IMR-90 (cell line): Measurements from ENCODE around the gene PPFIBP2. TPM values are rescaled to one million over a fixed set of nuclear protein-coding genes. Genes with fewer than 3 reads are reported as not detected.

Experiments used
- ATAC-seq: fragments of 200-7000 bp; cut with Tn5 transposase; 2 replicates; pipeline ENCODE4 v1.9.1; 2020; ENCODE audit warnings: low read depth, mild to moderate bottlenecking, moderate library complexity
- BruUV-seq: library from RNA; stranded (reverse); fragments of 400-500 nt; replicated peaks from 2 replicates; lab custom pipeline; 2021; lab: Mats Ljungman, UMichigan
- CTCF ChIA-PET: fragments of 300-600 bp; formaldehyde crosslinking; extraction: SDS; loops from one replicate; lab custom pipeline; 2021; ENCODE audit warnings: antibody characterized with exemption; lab: Yijun Ruan, JAX
- POLR2A ChIA-PET: fragments of 300-600 bp; sonication (Branson Sonifier 250); formaldehyde crosslinking; loops from one replicate; lab custom pipeline; 2022; ENCODE audit warnings: antibody characterized with exemption; ENCODE audit not compliant: unreplicated experiment; lab: Charles Lee
- DNase-seq: peaks from one replicate; pipeline ENCODE4 v3.0.0; 2013
- H2AFZ ChIP-seq: replicated peaks from 2 replicates; pipeline ENCODE3; 2013; ENCODE audit warnings: low read length, mild to moderate bottlenecking; ENCODE audit not compliant: poor library complexity
- H2AK5ac ChIP-seq: 2 replicates; pipeline ENCODE4 v1.6.1; 2013; ENCODE audit warnings: low read depth, low read length, inconsistent platforms
- H2AK9ac ChIP-seq: replicated peaks from 2 replicates; pipeline ENCODE3; 2013; ENCODE audit warnings: mild to moderate bottlenecking, low read depth, low read length, moderate library complexity; ENCODE audit not compliant: poor library complexity
- H2BK120ac ChIP-seq: 2 replicates; pipeline ENCODE4 v1.6.1; 2013; ENCODE audit warnings: low read depth, low read length, inconsistent platforms
- H2BK15ac ChIP-seq: 3 replicates; pipeline ENCODE4 v1.6.1; 2013; ENCODE audit warnings: low read depth, low read length, inconsistent platforms
- H2BK20ac ChIP-seq: 2 replicates; pipeline ENCODE4 v1.6.1; 2013; ENCODE audit warnings: low read depth, mild to moderate bottlenecking, inconsistent platforms, low read length, moderate library complexity
- H2BK5ac ChIP-seq: 2 replicates; pipeline ENCODE4 v1.6.1; 2013; ENCODE audit warnings: mild to moderate bottlenecking, low read depth, low read length, inconsistent platforms; ENCODE audit not compliant: poor library complexity, severe bottlenecking
- H3K14ac ChIP-seq: replicated peaks from 2 replicates; pipeline ENCODE4 v1.6.1; 2013; ENCODE audit warnings: low read depth, low read length, inconsistent platforms
- H3K18ac ChIP-seq: 2 replicates; pipeline ENCODE4 v1.6.1; 2013; ENCODE audit warnings: low read depth, low read length, control low read depth
- H3K23ac ChIP-seq: 2 replicates; pipeline ENCODE4 v1.6.1; 2013; ENCODE audit warnings: low read depth, low read length, inconsistent platforms
- H3K27ac ChIP-seq: 2 replicates; pipeline ENCODE4 v1.5.1; 2013; ENCODE audit warnings: mild to moderate bottlenecking, control low read depth, low read length; ENCODE audit not compliant: insufficient read depth
- H3K27me3 ChIP-seq: 2 replicates; pipeline ENCODE4 v1.6.1; 2013; ENCODE audit warnings: low read length; ENCODE audit not compliant: control insufficient read depth, insufficient read depth
- H3K36me3 ChIP-seq: 2 replicates; pipeline ENCODE4 v1.6.1; 2013; ENCODE audit warnings: low read length, mixed read lengths; ENCODE audit not compliant: control insufficient read depth, insufficient read depth
- H3K4ac ChIP-seq: 2 replicates; pipeline ENCODE4 v1.6.1; 2013; ENCODE audit warnings: low read depth, low read length, inconsistent platforms
- H3K4me1 ChIP-seq: 2 replicates; pipeline ENCODE4 v1.6.1; 2013; ENCODE audit warnings: low read length, mixed read lengths; ENCODE audit not compliant: control insufficient read depth, insufficient read depth
- H3K4me2 ChIP-seq: 2 replicates; pipeline ENCODE4 v1.6.1; 2013; ENCODE audit warnings: low read depth, mild to moderate bottlenecking, control low read depth, low read length, moderate library complexity
- H3K4me3 ChIP-seq: 2 replicates; pipeline ENCODE4 v1.5.1; 2013; ENCODE audit warnings: low read depth, mild to moderate bottlenecking, control low read depth, low read length, moderate library complexity; ENCODE audit not compliant: insufficient read depth
- H3K56ac ChIP-seq: 2 replicates; pipeline ENCODE4 v1.6.1; 2013; ENCODE audit warnings: low read length, inconsistent platforms; ENCODE audit not compliant: insufficient read depth; ENCODE audit errors: extremely low read depth
- H3K79me1 ChIP-seq, 2 experiments: 2 replicates each; pipeline ENCODE4 v1.6.1; 2013; ENCODE audit warnings: low read length in 2 of 2, inconsistent platforms in 1 of 2, low read depth in 1 of 2
- H3K9ac ChIP-seq: 2 replicates; pipeline ENCODE4 v1.6.1; 2013; ENCODE audit warnings: low read depth, low read length, control low read depth
- H3K9me1 ChIP-seq: 2 replicates; pipeline ENCODE4 v1.6.1; 2013; ENCODE audit warnings: low read length, inconsistent platforms; ENCODE audit not compliant: insufficient read depth
- H3K9me3 ChIP-seq: 2 replicates; pipeline ENCODE4 v1.6.1; 2013; ENCODE audit warnings: low read length; ENCODE audit not compliant: control insufficient read depth, insufficient read depth
- H4K20me1 ChIP-seq: 2 replicates; pipeline ENCODE4 v1.6.1; 2013; ENCODE audit warnings: low read length, inconsistent platforms; ENCODE audit not compliant: insufficient read depth
- H4K5ac ChIP-seq: 2 replicates; pipeline ENCODE4 v1.6.1; 2013; ENCODE audit warnings: mild to moderate bottlenecking, low read depth, low read length, control low read depth
- H4K8ac ChIP-seq, 2 experiments: 2 replicates each; pipeline ENCODE4 v1.6.1; 2013; ENCODE audit warnings: low read depth in 2 of 2, low read length in 2 of 2, control low read depth in 1 of 2, inconsistent platforms in 1 of 2
- H4K91ac ChIP-seq: 2 replicates; pipeline ENCODE4 v1.6.1; 2013; ENCODE audit warnings: low read depth, low read length, inconsistent platforms; ENCODE audit not compliant: insufficient read depth
- RAD21 ChIP-seq: IDR thresholded peaks from 2 replicates; pipeline ENCODE4 v1.6.1; 2012; ENCODE audit warnings: low read length, improper control_type of control experiment
- WGBS, 2 experiments: methylation state at CpG; one replicate each; pipeline versions ENCODE4 v1.1.5 to v1.1.7; 2013; ENCODE audit warnings: missing lambda C conversion rate in 2 of 2; ENCODE audit not compliant: insufficient read length in 1 of 2; ENCODE audit errors: extremely low coverage in 2 of 2; 5-methylcytosine and 5-hydroxymethylcytosine counted together
- dilution Hi-C: fragments of 300-500 bp; cut with HindIII; formaldehyde crosslinking; loops from one replicate; pipeline ENCODE4 v1.14.3; 2018; ENCODE audit warnings: low sequenced_read_pairs; ENCODE audit not compliant: unreplicated experiment
- in situ Hi-C: fragments of 300-500 bp; cut with MboI; formaldehyde crosslinking; loops from 3 replicates; pipeline ENCODE4 v1.14.3; 2019; ENCODE audit warnings: low sequenced_read_pairs, inconsistent platforms, mixed read lengths
- intact Hi-C: fragments of 100-400 bp; cut with micrococcal nuclease; formaldehyde crosslinking; loops from 2 replicates; pipeline ENCODE4 v1.10.0; 2022
- polyA plus RNA-seq, 3 experiments: library from polyadenylated mRNA; depleted of rRNA; stranded (reverse); fragments of >200 nt; gene quantifications; 2 replicates each; pipeline ENCODE4 v1.2.3, GENCODE V29; 2012; ENCODE audit warnings: low replicate concordance in 1 of 3
- total RNA-seq: library from RNA; depleted of rRNA; stranded (reverse); fragments of >200 nt; gene quantifications from 2 replicates; pipeline ENCODE4 v1.2.3, GENCODE V29; 2012

PPFIBP2 gene
- total and polyA plus RNA-seq, 2 of the 4 experiments (the other 2 are of a cell fraction), result 6.0 to 11.8 TPM

DNA sequence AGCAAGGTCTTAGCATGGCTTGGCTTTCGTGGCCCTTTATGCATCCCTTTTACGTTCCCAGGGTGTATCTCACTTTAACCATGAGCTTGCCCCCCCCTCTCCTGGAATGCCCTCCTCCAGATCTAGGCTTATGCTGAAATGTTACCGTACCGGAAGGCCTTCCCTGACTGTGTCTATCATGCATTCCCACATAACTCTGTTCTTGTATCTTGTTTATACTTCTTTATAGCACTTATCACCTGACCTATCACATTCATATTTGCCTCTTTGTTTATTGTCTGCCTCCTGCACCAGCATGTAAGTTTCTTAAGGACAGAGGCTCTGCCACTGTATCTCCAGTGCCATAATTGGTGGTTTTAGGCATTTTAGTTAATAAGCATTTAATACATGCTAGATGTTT is 38.9 kb downstream of the PPFIBP2 start:
- Histone ChIP-seq H3K36me3 (no peaks in the 10 kb centered on the region), H3K4ac (no peak overlapping the region), H3K9ac (no peak overlapping the region), H2AK5ac (no peak overlapping the region), H3K27me3 (peaks cover 3% of the 10 kb centered on the region; the same call in 1 of the 2 replicates), H3K23ac (no peak overlapping the region), H2BK20ac (no peak overlapping the region), H3K27ac (no peak overlapping the region), H2BK5ac (no peak overlapping the region), H3K14ac (no peak overlapping the region), H3K18ac (no peak overlapping the region), H3K9me1 (no peaks in the 10 kb centered on the region), H3K79me1 (no peaks in the 10 kb centered on the region), H3K4me3 (no peak overlapping the region), H4K20me1 (no peaks in the 10 kb centered on the region), H3K4me1 (peaks cover 3% of the 10 kb centered on the region), H4K5ac (no peak overlapping the region), H3K9me3 (no peaks in the 10 kb centered on the region), H2BK120ac (no peak overlapping the region), H2AK9ac (no peak overlapping the region), H4K8ac (no peak overlapping the region), H4K91ac (no peak overlapping the region), H2AFZ (no peak overlapping the region), H3K4me2 (no peak overlapping the region), H2BK15ac (no peak overlapping the region), H3K56ac (no peak overlapping the region)
- WGBS, 2 experiments, result 88% methylated on average over 2 of the region's 4 CpGs; no CpG with 5 or more reads in 1 of the 2 experiments
- no TSS peak for BruUV-seq
- ATAC-seq (no peak), DNase-seq (no peak)
- in situ Hi-C loops (loop anchor here (25.0 kb wide), 2 partner anchors 335 to 435 kb away; partner anchors contain the start of gene EIF3F), dilution Hi-C loops (no loop called here), intact Hi-C loops (no loop called here)
- ChIA-PET CTCF (no interaction called here), POLR2A (no interaction called here)
- no peak for TF ChIP-seq RAD21
